Measurements from ENCODE around the gene SNAP47.

Gene SNAP47

GRCh38 chr1:227777156-227777555 is 41.9 kb downstream of the SNAP47 start:
- Histone ChIP-seq H3K9ac (no peak overlapping the region), H3K27me3 (ENCODE audit: insufficient read depth, low read depth) (no peaks in the 10 kb centered on the region), H3K79me2 (ENCODE audit: insufficient read depth, low read depth) (no peaks in the 10 kb centered on the region), H3K4me3 (IDR thresholded peaks at IDR 0.05; ENCODE audit: insufficient read depth, low read depth, low read length) (no peak overlapping the region), H4K20me1 (ENCODE audit: insufficient read depth) (no peaks in the 10 kb centered on the region), H3K27ac (no peak overlapping the region), H3K4me2 (no peak overlapping the region), H3K36me3 (ENCODE audit: insufficient read depth) (0 out of 2 replicates have a peak, but pooled peaks cover 3% of the 10 kb centered on the region), H3K4me1 (ENCODE audit: low read depth, poor library complexity, severe bottlenecking) (no peaks in the 10 kb centered on the region), H2AFZ (ENCODE audit: low read depth) (no peak overlapping the region)
- TF ChIP-seq CTCF (conservative IDR thresholded peaks at IDR 0.05; ENCODE audit: low read depth, low read length), result no peak

GRCh38 chr1:227777646-227778045 is 42.4 kb downstream of the SNAP47 start:
- Histone ChIP-seq H3K4me2 (no peak overlapping the region), H3K27ac (no peak overlapping the region), H2AFZ (ENCODE audit: low read depth) (no peak overlapping the region), H3K4me3 (IDR thresholded peaks at IDR 0.05; ENCODE audit: insufficient read depth, low read depth, low read length) (no peak overlapping the region), H4K20me1 (ENCODE audit: insufficient read depth) (no peaks in the 10 kb centered on the region), H3K36me3 (ENCODE audit: insufficient read depth) (0 out of 2 replicates have a peak, but pooled peaks cover 3% of the 10 kb centered on the region), H3K79me2 (ENCODE audit: insufficient read depth, low read depth) (no peaks in the 10 kb centered on the region), H3K4me1 (ENCODE audit: low read depth, poor library complexity, severe bottlenecking) (no peaks in the 10 kb centered on the region), H3K9ac (no peak overlapping the region), H3K27me3 (ENCODE audit: insufficient read depth, low read depth) (no peaks in the 10 kb centered on the region)
- no peak for TF ChIP-seq CTCF (conservative IDR thresholded peaks at IDR 0.05; ENCODE audit: low read depth, low read length)

- no peak overlapping the region for H3K9ac ChIP-seq
- 0 out of 2 replicates have a peak, but pooled peaks cover 3% of the 10 kb centered on the region for H3K36me3 ChIP-seq (ENCODE audit: insufficient read depth)
- no peaks in the 10 kb centered on the region for H3K4me1 ChIP-seq (ENCODE audit: low read depth, poor library complexity, severe bottlenecking)
- H2AFZ ChIP-seq (ENCODE audit: low read depth), result no peak overlapping the region
- no peak overlapping the region for H3K4me2 ChIP-seq
- no peak for TF ChIP-seq CTCF (conservative IDR thresholded peaks at IDR 0.05; ENCODE audit: low read depth, low read length)
- no peaks in the 10 kb centered on the region for H4K20me1 ChIP-seq (ENCODE audit: insufficient read depth)
- no peaks in the 10 kb centered on the region for H3K79me2 ChIP-seq (ENCODE audit: insufficient read depth, low read depth)
- no peaks in the 10 kb centered on the region for H3K27me3 ChIP-seq (ENCODE audit: insufficient read depth, low read depth)
- H3K4me3 ChIP-seq (IDR thresholded peaks at IDR 0.05; ENCODE audit: insufficient read depth, low read depth, low read length), result no peak overlapping the region
- no peak overlapping the region for H3K27ac ChIP-seq
Observed at GRCh38 chr1:227778401-227778947, 43.2 kb downstream of the SNAP47 start.

GRCh38 chr1:227779021-227779441 is 43.8 kb downstream of the SNAP47 start:
- no peaks in the 10 kb centered on the region for H3K27me3 ChIP-seq (ENCODE audit: insufficient read depth, low read depth)
- H3K4me3 ChIP-seq (IDR thresholded peaks at IDR 0.05; ENCODE audit: insufficient read depth, low read depth, low read length), result no peak overlapping the region
- H3K79me2 ChIP-seq (ENCODE audit: insufficient read depth, low read depth), result no peaks in the 10 kb centered on the region
- H3K4me1 ChIP-seq (ENCODE audit: low read depth, poor library complexity, severe bottlenecking), result no peaks in the 10 kb centered on the region
- H3K4me2 ChIP-seq, result no peak overlapping the region
- no peak overlapping the region for H3K9ac ChIP-seq
- TF ChIP-seq CTCF (conservative IDR thresholded peaks at IDR 0.05; ENCODE audit: low read depth, low read length), result no peak
- H3K27ac ChIP-seq, result no peak overlapping the region
- H3K36me3 ChIP-seq (ENCODE audit: insufficient read depth), result 0 out of 2 replicates have a peak, but pooled peaks cover 3% of the 10 kb centered on the region
- H4K20me1 ChIP-seq (ENCODE audit: insufficient read depth), result no peaks in the 10 kb centered on the region
- H2AFZ ChIP-seq (ENCODE audit: low read depth), result no peak overlapping the region
